ENCODE data around the gene HRH1. TPM values are rescaled to one million over a fixed set of nuclear protein-coding genes. Genes with fewer than 3 reads are reported as not detected.

The HRH1 gene
- polyA plus RNA-seq, 1 donor (not counting 4 experiments of a cell fraction or from before 2014, with no cell fraction given) = 13.9 TPM

DNA sequence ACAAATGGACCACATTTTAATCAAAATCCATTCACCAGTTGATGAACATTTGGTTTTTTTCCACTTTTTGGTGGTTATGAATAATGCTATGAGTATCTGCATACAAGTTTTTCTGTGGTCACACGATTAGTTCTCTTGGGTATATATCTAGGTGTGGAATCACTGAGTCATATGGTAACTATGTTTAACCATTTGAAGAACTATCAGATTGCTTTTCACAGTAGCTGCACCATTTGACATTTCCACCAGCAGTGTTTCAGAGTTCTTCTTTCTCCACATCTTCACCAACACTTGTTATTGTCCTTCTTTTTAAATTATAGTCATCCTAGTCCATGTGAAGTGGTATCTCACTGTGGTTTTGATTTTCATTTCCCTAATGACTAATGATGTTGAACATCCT is 84.6 kb downstream of the HRH1 start:
- Histone ChIP-seq H2AFZ (ENCODE audit: control insufficient read depth, low read length) (no peak overlapping the region), H4K20me1 (ENCODE audit: control insufficient read depth, extremely low read depth, insufficient read depth, low read length) (no peaks in the 10 kb centered on the region), H3K27me3 (ENCODE audit: control insufficient read depth, extremely low read depth, insufficient read depth, low read length) (no peaks in the 10 kb centered on the region), H3K4me2 (ENCODE audit: control insufficient read depth, extremely low read depth, insufficient read depth, low read depth, low read length) (peak overlapping the region; percentile 84), H3K4me1 (ENCODE audit: control insufficient read depth, extremely low read depth, insufficient read depth, low read length) (peaks cover 46% of the 10 kb centered on the region), H3K9ac (ENCODE audit: control insufficient read depth, extremely low read depth, insufficient read depth, low read length) (peak overlapping the region; percentile 68), H3K79me2 (ENCODE audit: control insufficient read depth, insufficient read depth, low read length) (peaks cover 17% of the 10 kb centered on the region), H3K27ac (ENCODE audit: control insufficient read depth, insufficient read depth, low read length) (peak overlapping the region; percentile 91), H3K4me3 (ENCODE audit: control insufficient read depth in 2 of 3, extremely low read depth in 1 of 3, insufficient read depth in 2 of 3, low read depth in 1 of 3, low read length in 3 of 3) (peak overlapping the region in 1 of 3 experiments; percentile 50), H3K9me1 (ENCODE audit: control insufficient read depth, extremely low read depth, insufficient read depth, low read length) (peaks cover 2% of the 10 kb centered on the region), H3K9me3 (ENCODE audit: control insufficient read depth, low read depth, low read length) (no peaks in the 10 kb centered on the region), H3K36me3 (ENCODE audit: control insufficient read depth in 2 of 2, extremely low read depth in 1 of 2, insufficient read depth in 2 of 2, low read length in 2 of 2) (peaks cover 7 to 9% of the 10 kb centered on the region in 2 experiments)
- DNase-seq (ENCODE audit: low read depth, low spot score) (peak; percentile 73), FAIRE-seq (peak; percentile 93)
- dilution Hi-C loops (cut with MboI; ENCODE audit: extremely low pct_ligation_motif_present, low sequenced_read_pairs) = no loop called here
- TF ChIP-seq EZH2 (IDR thresholded peaks at IDR 0.05; ENCODE audit: low read length) = no peak
- TF ChIP-seq, protein P1, sequence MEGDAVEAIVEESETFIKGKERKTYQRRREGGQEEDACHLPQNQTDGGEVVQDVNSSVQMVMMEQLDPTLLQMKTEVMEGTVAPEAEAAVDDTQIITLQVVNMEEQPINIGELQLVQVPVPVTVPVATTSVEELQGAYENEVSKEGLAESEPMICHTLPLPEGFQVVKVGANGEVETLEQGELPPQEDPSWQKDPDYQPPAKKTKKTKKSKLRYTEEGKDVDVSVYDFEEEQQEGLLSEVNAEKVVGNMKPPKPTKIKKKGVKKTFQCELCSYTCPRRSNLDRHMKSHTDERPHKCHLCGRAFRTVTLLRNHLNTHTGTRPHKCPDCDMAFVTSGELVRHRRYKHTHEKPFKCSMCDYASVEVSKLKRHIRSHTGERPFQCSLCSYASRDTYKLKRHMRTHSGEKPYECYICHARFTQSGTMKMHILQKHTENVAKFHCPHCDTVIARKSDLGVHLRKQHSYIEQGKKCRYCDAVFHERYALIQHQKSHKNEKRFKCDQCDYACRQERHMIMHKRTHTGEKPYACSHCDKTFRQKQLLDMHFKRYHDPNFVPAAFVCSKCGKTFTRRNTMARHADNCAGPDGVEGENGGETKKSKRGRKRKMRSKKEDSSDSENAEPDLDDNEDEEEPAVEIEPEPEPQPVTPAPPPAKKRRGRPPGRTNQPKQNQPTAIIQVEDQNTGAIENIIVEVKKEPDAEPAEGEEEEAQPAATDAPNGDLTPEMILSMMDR (optimal IDR thresholded peaks at IDR 0.05 in 1 of 3, IDR thresholded peaks at IDR 0.05 in 1 of 3, conservative IDR thresholded peaks at IDR 0.05 in 1 of 3; ENCODE audit: extremely low read depth in 1 of 3, insufficient read depth in 2 of 3, low read length in 3 of 3) = no peak

DNA sequence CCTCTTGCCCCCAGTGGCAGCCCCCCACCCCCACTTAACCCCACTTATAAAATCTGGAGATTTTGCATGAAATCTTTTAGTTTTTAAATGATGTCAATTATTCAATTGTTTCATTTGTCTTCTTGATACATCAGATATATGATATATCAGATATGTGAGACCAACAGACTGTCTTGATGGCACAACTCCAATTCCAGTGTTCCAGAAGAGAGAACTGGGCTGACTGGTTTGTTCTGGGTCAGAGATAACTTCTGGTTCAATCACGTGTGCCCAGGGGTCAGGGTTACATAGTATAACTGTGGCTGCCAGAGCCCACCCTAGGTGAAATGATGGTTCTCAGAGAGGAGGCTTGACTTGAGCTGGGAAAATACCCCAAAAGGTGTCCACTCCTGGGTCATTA is 85.5 kb downstream of the HRH1 start:
- FAIRE-seq (no peak), DNase-seq (ENCODE audit: low read depth, low spot score) (no peak)
- Histone ChIP-seq H3K9me3 (ENCODE audit: control insufficient read depth, low read depth, low read length) (no peaks in the 10 kb centered on the region), H3K27ac (ENCODE audit: control insufficient read depth, insufficient read depth, low read length) (peak overlapping the region; percentile 91), H4K20me1 (ENCODE audit: control insufficient read depth, extremely low read depth, insufficient read depth, low read length) (no peaks in the 10 kb centered on the region), H3K36me3 (ENCODE audit: control insufficient read depth in 2 of 2, extremely low read depth in 1 of 2, insufficient read depth in 2 of 2, low read length in 2 of 2) (peaks cover 4 to 6% of the 10 kb centered on the region in 2 experiments), H3K9ac (ENCODE audit: control insufficient read depth, extremely low read depth, insufficient read depth, low read length) (no peak overlapping the region), H3K9me1 (ENCODE audit: control insufficient read depth, extremely low read depth, insufficient read depth, low read length) (peaks cover 4% of the 10 kb centered on the region), H3K79me2 (ENCODE audit: control insufficient read depth, insufficient read depth, low read length) (peaks cover 23% of the 10 kb centered on the region), H2AFZ (ENCODE audit: control insufficient read depth, low read length) (no peak overlapping the region), H3K4me1 (ENCODE audit: control insufficient read depth, extremely low read depth, insufficient read depth, low read length) (peaks cover 47% of the 10 kb centered on the region), H3K4me2 (ENCODE audit: control insufficient read depth, extremely low read depth, insufficient read depth, low read depth, low read length) (peak overlapping the region; percentile 0), H3K27me3 (ENCODE audit: control insufficient read depth, extremely low read depth, insufficient read depth, low read length) (no peaks in the 10 kb centered on the region), H3K4me3 (ENCODE audit: control insufficient read depth in 2 of 3, extremely low read depth in 1 of 3, insufficient read depth in 2 of 3, low read depth in 1 of 3, low read length in 3 of 3) (no peak overlapping the region)
- dilution Hi-C loops (cut with MboI; ENCODE audit: extremely low pct_ligation_motif_present, low sequenced_read_pairs) = no loop called here
- TF ChIP-seq, protein P1 (optimal IDR thresholded peaks at IDR 0.05 in 1 of 3, IDR thresholded peaks at IDR 0.05 in 1 of 3, conservative IDR thresholded peaks at IDR 0.05 in 1 of 3; ENCODE audit: extremely low read depth in 1 of 3, insufficient read depth in 2 of 3, low read length in 3 of 3) = no peak
- TF ChIP-seq EZH2 (IDR thresholded peaks at IDR 0.05; ENCODE audit: low read length) = no peak

Data from keratinocyte (primary cell).